GM18867 (cell line): ENCODE measurements around the gene FHL2.

Experiments
- ATAC-seq: cut with Tn5 transposase; IDR thresholded peaks from one replicate; pipeline ENCODE4 v1.9.1; 2021; ENCODE audit warnings: mild to moderate bottlenecking, moderate library complexity; ENCODE audit not compliant: unreplicated experiment

FHL2 gene

DNA sequence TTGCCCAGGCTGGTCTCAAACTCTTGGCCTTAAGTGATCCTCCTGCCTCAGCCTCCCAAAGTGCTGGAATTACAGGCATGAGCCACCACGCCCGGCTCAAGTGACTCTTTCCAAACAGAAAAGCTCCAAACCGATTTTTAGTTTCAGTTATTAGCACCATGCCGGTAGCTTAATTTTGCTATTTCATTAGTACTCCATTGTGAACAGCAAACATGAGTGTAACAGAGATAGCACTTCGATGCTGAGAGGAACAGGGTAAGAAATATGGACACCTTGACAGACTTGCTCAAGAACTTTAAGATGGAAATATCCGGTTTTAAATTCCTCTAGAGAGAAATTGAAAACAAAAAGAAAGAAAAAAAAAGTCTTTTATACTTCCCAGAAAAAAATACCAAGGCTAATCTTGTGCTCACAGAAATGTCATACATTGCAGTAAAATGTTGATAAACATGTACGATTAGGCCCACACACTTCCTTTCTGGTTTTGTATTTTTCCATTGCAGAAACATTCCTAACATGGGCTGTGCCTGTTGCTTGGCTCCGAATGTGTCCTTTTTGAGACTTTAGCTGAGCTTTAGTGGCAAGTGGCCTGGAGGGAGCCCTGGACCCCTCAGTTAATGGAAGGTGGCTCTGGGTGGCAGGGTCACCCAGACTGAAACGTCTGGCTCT is 18.3 kb downstream of the FHL2 start:
- no peak for ATAC-seq

DNA sequence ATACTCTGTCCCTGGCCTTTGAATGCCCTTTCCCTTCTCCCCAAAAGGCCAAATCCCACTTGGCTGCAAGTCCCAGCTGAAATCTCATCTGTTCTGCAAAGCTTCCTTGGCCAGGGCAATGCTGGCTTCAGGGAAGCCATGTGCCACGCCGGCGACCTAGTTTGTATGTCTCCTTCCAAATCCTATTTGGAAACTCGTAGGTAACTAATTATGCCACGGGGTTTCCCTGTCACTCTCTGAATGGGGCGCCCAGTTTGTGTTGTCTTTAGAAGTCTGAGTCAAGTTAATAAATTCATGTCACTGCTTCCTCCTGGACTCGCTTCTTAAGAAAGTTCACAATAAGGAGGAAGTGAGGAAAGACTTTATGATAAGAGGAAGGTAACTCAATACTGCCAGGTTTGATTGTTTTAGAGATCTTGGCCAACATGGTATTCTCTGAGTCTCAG is 19.1 kb downstream of the FHL2 start:
- ATAC-seq: no peak

DNA sequence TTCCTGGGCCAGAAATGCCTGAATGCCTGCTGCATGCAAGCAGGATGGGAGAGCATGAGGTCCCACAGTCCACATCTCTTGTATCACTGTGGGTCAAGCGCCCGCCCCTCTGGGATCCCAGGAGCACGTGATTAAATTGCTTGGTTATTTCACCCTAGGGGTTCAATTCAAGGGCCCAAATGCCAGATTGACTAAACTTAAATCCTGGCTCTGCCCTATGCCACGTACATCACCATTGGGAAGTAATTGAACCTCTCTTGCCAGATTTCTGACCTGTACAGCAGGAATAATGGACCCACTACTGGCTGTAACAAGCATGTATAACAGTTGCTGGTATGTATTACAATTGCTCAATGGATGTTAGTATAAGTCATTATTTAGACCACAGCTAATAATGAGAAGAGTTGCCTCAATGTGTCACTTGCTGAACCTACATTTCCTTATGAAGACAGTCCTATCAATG is 19.9 kb downstream of the FHL2 start:
- no peak for ATAC-seq

DNA sequence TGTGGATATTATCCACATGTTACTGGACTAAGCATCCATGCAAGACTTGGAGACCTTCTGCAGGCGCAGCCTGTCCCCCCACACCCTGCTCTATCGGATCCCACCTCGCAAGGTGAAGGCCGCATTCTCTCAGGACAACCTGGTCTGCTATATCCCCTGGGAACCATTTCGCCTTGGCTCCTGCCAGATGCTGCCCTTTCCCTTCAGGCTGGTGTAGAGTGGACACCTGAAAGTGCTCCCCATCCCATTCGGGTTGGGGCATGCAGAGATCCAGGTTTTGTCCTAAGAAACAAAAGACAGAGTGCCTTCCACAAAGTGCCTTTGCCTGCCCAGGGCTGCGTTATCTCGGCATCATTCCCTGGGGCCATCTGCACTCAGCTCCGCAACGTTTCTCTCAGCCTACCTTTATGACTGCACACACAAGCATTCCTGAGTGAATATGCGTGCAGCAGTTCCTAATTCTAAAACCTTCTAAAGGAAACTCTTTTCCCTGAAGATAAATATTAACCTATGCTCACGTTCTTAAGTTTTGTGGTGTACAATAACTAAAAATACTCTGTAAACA is 20.5 kb downstream of the FHL2 start:
- no peak for ATAC-seq

DNA sequence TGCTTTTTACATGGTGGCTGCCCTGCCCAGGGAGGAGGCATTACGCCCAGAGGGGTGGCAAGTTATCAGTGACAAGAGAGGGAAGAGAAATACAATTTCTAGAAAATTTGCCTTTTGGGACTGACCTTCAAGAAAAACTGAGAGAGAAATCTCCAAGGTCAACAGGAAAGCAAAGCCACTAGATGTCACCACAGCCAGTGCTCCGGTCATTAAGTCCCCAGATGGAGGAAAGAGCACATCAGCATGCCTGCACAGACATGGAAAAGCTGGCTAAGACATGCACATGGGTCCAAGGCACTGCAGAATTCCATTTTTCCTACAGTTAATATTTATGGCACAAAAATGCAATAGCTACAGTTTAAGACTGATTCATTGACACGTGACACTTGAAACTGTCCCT is 21.0 kb downstream of the FHL2 start:
- no peak for ATAC-seq

DNA sequence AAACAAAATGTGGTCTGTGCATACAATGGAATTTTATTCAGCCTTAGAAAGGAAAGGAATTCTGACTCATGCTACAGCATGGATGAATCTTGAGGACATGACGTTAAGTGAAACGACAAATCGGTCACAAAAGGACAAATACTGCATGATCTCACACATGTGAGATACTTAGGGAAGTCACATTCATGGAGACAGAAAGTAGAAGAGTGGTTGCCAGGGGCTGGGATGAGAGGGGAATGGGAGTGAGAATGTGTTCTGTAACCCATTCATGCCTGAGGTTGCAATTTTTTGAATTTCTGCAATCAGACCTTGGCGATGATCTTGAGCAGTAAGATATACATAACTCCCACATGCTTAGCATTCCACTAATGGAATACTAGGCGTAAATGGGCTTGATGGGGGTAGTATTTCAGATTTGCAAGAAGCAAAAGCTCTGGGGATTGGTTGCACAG is 22.0 kb downstream of the FHL2 start:
- no peak for ATAC-seq

DNA sequence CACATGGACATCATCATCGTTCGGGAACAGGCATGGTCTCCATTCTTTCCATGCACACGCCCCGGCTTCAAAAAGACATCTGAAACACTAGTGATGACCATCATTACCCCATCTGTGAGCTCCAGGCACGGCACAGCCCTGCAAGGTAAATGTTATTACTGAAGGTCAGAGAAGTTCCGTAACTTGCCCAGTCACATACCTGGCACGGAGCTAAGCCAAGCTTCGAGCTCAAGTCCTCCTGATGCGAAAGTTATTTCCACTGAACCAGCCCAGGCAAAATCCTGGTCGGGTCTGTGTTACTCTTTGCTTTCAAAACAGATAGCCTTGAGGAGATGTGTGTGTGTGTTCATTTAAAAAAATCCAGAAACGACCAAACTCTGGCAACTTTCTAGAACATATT is 22.8 kb downstream of the FHL2 start:
- ATAC-seq: no peak

DNA sequence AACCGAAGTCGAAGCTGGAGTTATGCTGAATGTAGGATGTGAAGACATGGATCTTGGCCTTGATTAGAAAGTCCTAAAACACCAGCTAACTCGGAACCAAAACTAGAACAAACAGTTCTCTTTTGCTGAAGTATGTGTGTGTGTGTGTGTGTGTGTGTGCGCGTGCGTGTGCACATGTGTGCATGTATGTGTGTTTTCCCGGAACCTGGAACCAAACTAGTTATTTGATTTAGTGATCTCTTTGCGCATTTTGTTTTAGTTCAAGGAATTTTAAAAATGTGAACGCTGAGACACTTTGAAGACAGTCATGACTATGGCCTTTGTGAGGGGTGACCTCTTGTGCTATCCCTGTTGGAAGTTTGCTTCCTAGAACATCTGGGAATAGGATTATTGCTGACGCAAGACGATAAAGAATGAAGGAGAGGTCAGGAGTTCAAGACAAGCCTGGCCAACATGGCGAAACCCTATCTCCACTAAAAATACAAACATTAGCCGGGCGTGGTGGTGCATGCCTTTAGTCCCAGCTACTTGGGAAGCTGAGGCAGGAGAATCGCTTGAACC is 23.8 kb downstream of the FHL2 start:
- no peak for ATAC-seq

DNA sequence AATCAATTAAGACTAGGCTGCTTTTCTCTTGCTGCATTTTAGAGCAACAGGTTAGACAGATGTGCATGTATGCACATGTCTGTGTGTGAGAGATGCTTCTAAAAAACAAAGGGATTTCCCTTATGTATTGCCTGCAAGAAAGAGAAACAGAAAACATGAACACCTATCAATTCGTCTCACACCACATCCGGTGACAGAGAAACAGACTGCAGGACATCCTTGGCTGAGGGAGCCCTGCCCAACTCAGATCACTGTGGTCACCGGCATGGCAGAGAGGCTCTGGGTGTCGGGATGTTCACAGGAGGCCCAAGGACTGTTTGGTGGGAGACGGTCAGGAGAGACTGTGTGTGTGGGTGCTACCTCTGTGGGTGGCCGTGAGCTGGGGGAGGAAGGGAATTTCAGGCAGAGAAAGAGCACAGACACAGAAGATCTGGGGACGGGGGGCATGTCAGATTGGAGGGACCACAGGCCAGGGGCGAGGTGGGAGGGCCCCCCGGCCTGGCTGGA is 24.9 kb downstream of the FHL2 start:
- ATAC-seq: peak; percentile 96

DNA sequence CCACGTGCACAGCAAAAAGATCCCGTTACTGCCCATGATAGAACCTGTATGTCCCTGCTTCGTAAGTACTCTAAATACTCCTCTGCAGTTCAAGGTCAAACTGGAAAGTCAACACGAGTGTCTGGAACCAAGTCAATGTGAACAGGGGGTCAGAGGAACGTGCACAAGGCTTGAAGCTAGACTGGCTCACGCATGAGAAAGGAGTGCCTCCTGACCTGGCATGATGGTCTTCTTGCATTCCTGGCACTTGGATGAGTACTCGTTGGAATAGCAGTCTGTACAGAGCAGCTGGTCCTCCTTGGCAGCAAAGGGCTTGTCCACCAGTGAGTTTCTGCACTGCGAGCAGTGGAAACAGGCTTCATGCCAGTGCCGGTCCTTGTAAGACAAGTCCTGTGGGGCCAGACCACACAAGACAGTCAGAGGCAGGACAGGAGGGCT is 25.5 kb downstream of the FHL2 start:
- peak; percentile 19 for ATAC-seq

DNA sequence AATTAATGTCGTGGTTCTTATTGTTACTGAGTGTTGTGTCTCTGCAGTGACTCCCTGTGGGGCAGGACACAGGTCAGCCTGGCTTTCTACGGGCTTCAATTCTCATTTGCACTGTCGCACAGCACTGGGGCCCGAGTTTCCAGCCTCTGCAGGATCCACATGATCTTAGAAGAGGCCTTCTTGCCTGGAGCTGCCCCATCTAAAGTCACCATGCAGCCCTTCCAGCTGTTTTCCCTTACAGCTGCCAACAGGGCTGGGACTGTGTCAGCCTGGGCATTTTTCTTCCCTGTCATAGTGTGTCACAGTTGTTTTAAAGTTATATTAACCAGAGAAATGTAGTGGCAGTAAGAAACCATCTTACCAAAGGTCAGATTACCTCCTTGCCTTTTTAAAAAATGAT is 27.0 kb downstream of the FHL2 start:
- ATAC-seq: no peak

DNA sequence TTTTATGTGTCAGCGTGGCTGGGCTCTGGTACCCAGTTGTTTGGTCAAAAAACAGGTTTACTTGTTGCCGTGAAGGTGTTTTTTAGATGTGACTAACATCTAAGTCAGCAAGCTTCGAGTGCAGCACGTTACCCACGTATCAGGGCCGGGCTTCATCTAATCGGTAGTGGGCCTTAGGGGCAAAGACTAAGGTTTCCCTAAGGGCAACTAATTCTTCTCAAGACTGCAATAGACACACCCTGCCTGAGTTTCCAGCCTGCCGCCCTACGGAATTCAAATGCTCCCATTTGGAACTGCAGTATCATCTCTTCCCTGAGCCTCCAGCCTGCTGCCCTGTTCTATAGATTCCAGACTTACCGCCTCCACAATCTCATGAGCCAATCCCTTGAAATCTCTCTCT is 27.7 kb downstream of the FHL2 start:
- no peak for ATAC-seq

DNA sequence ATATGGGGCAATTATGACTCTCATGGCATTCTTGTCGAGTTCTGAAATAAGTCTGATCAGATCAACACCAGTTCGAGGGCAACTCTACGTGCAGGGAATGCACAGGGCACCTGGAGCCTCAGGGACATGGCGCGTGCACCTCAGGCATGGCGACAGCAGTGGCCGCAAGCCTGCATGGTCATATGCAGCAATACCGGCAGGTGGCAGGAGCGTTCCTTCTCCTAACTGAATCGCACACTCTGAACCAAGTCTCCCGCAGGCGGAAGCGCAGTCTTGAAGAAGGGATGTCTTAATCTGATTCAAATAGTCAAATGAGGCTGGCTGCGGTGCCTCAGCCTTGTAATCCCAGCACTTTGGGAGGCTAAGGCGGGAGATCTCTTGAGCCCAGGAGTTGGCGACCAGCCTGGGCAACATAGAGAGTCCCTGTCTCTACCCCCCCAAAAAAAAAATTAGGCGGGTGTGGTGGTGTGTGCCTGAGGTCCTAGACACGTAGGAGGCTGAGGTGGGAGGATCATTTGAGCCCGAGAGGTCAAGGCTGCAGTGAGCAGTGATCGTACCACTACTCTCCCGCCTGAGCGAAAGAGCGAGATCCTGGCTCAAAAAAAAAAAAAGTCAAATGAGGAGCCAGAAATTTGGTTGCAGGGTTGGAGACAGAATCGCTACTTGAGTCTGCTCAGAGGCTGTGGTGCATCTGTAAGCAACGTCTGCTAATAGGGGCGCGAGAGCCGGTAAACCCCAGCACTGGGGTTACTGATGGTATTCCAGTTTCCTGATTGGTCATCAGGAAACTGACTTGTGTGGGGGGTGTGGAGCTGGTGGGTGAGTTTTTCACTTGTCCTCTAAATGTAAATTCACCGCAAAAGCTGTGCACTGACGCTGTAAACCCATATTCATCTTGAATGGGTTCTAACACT is 28.8 kb downstream of the FHL2 start:
- peak; percentile 83 for ATAC-seq

DNA sequence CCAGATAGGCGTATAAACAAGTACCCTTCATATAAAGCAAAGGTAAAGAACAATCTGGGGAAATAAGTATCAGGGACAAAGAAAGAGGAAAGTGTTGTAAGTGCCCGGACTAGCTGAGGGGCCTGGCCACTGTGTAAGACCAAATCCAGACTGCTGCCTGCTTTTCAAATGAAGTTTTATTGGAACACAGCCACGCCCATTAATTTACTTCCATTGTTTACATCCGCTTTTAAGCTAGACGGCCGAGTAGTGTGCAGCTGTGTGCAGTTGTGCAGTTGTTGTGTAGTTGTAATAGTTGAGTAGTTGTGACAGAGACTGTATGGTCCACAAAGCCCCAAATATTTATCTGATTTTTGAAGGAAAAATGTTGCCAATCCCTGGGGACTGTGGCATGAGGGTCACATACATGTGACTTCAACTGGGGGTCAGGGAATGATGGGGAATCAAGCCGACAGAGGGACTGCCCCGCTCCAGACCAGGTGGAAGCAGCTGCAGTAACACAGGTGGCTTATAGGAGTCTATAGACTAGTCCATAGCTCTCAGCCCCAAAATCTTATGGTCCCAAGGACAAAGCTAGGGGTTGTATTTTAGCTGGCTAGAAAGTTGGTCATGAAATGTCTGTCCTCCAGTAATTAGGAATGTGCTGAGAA is 30.0 kb downstream of the FHL2 start:
- ATAC-seq: no peak

DNA sequence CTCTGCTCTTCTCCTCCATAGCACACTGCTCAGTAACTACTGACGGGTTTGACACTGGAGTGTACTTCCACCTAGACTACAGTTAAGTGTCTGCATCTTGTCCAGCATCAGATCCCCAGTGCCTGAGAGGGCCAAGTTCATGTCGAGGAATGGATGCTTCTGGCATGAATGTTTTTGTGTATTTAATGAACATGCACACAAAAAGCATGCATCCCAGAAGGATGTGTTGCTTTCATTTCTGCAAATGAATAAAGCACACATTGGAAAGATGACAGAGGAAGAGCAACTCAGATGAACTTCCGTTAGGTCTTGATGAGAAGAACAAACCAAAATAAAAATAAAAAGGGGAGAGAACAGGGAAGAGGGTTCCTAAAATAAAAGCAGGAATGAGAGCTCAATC is 33.6 kb downstream of the FHL2 start:
- no peak for ATAC-seq

DNA sequence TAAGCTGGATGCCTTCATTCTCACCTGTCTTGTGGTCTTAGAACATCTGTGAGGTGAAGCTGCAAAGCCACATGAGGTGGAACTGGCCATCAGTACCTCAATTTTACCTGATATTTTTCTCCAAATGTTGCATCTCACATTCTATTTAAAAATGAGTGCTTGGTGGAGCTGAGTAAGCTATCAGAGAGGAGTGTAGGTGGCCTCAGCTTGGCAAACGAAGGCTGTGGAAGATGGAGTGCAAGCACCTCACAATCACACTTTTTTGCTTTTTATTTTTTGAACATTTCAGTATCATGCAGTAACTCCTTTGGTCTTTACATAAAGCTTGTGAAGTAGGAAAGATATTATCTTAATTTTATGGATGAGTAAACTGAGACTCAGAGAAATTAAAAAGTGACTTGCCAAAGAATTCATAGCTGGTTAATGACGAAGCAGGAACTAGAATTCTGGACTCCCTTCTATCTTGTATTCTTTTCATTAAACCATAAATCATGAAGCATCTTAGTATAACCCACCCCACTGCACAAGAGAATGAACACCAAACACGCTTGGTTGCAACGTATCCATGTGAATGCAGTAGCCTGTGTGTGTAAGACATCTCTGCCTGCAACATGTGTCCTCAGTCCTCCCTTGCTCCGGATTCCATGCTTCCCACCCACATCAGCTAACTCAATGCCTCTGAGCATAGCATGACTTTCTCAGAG is 34.3 kb downstream of the FHL2 start:
- ATAC-seq: no peak

DNA sequence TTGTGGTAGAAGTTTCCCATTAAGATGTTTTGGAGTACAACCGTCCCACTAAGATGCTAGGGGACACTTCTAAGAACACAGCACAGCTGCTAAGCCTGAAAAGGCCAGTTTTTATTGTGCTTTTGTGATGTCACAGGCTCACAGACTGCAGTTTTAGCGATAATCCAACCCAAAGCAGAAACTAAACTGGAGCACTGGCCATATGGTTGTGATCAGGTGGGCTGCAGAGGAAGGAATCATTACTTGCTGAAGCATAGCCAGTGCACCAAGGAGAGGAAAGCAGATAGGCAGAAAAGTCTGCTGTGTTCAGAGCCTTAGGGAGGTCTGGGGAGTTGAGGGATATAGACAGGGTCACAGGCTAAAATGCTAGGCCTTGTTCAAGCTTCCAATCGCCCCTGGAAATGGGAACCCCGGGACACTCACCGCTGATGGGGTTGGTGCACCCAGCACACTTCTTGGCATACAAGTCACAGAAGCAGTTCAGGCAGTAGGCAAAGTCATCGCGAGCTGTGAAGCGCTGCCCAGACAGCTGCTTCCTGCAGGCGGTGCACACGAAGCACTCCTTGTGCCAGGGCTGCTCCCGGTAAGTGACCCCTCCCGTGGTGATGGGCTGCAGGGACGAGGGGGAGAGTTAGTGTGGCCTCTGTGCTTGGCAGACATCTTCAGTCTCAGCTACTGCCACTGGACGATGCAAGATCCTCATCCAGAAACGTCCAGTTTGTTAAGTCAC is 35.8 kb downstream of the FHL2 start:
- no peak for ATAC-seq

DNA sequence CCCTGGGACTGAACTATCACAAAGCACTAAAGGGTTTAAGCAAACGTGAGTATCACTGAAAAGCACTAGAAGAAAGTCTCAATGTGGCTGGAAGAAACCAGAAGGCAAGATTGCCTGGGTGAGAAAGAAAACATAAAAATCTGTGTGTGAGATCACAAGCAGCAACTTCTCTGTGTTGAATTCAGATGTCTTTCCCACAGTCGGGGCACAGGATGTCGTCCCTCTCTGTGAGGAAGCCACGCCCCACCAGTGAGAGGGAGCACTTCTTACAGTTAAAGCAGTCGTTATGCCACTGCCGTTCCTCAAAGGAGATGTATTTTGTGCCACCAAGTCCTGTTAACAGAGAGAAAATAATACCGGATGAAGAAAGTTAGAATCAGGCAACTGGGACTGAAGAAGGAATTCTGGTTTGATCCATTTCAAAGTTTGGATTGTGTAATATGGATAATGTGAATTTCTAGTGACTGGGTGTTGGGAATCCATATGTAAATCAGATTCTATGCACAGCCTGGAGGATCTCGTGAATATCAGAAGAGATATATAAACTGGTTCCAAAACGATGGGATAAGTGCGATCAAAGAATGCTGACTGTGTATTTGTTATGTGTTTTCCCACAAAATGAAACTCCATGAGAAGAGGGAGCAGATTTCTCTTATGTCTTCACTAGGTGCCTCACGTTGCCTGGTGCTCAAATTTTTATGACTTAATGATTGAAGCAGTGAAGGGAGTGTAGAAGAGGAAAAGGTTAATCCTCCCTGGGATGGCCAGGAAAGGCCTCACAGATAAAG is 37.6 kb downstream of the FHL2 start:
- no peak for ATAC-seq

DNA sequence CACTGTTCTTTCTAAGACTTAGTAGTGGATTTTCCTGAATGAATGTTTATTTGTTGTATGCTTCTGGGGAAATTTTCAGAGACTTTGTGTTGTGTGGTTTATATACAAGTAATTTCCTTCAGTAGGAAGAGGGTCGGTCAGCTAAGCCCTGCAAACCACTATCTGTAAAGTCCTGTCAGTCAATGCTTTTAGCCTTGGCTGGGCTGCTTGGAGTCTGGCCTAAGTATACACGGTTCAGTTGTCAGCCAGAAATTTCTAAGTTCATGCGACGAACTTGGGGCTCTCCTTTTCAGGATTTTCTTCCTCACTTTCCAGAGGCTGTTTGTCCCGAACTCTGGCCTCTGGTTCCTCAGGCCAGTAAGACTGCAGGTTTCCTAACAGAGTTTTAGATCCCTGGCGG is 40.3 kb downstream of the FHL2 start:
- ATAC-seq: no peak
